Choroid plexus epithelial cell (primary cell): Measurements from ENCODE around the gene TRIM8.

Source experiments
- DNase-seq: peaks from one replicate; pipeline ENCODE4 v3.0.0-alpha.2; 2010; ENCODE audit warnings: low read depth
- H3K4me3 ChIP-seq: 2 replicates; pipeline ENCODE4 v1.5.1; 2011; ENCODE audit warnings: low read depth, mild to moderate bottlenecking, control low read depth, low read length, moderate library complexity
- CTCF ChIP-seq: conservative IDR thresholded peaks from 2 replicates; pipeline ENCODE4 v1.5.1; 2011; ENCODE audit warnings: low read depth, mild to moderate bottlenecking, control low read depth, inconsistent platforms, low read length, moderate library complexity

TRIM8 gene

GRCh38 chr10:102651455-102652169 is 7.3 kb downstream of the TRIM8 start:
- DNase-seq = no peak
- TF ChIP-seq CTCF = no peak
- H3K4me3 ChIP-seq = no peak overlapping the region

GRCh38 chr10:102652170-102652916 is 8.1 kb downstream of the TRIM8 start:
- no peak for TF ChIP-seq CTCF
- no peak overlapping the region for H3K4me3 ChIP-seq

GRCh38 chr10:102653060-102653459 is 8.8 kb downstream of the TRIM8 start:
- no peak overlapping the region for H3K4me3 ChIP-seq
- TF ChIP-seq CTCF = no peak
- DNase-seq = no peak

More at GRCh38 chr10:102652170-102652916, 8.1 kb downstream of the TRIM8 start:
- DNase-seq = no peak

GRCh38 chr10:102654566-102654965 is 10.3 kb downstream of the TRIM8 start:
- TF ChIP-seq CTCF = no peak
- H3K4me3 ChIP-seq = no peak overlapping the region
- DNase-seq = no peak

- H3K4me3 ChIP-seq = no peak overlapping the region
- TF ChIP-seq CTCF = no peak
- no peak for DNase-seq
These were observed 10.7 kb downstream of the TRIM8 start for GRCh38 chr10:102654969-102655368.

GRCh38 chr10:102656026-102656425 is 11.7 kb downstream of the TRIM8 start:
- no peak for TF ChIP-seq CTCF
- DNase-seq = no peak
- no peak overlapping the region for H3K4me3 ChIP-seq
